ENCODE data around the gene CNIH3. TPM values are rescaled to one million over a fixed set of nuclear protein-coding genes. Genes with fewer than 3 reads are reported as not detected.

The CNIH3 gene
- total and polyA plus RNA-seq, 10 of the 15 experiments (the other 5 are each of a cell fraction or from before 2014, with no cell fraction given), result 0.77 to 5.8 (median 1.8) TPM

DNA sequence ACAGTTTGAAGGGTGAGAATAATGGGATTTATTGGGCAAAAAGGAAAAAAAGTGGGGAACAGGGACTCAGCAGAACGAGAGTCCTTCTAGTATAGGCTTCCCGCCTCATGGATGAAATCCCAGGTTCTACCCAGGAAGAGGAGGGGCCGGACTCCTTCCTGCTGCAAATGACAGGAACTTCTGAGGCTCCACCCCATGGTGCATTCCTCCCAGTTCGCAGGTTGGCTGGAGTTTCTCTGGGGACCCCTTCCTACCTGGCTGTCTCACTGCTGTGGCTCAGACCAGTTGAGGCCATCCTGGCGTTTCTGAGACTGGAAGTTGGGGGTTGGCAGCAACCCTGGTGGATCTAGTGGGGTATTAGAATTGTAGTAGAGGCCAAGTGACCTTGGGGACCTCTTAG is 27.5 kb downstream of the CNIH3 start:
- intact Hi-C loops (cut with micrococcal nuclease; ENCODE audit: unreplicated experiment), result loop anchor here (1.0 to 2.0 kb wide), 4 partner anchors 51 to 279 kb away; no protein-coding TSS in a partner anchor
- no peak overlapping the region for H3K4me2 ChIP-seq (ENCODE audit: control insufficient read depth, insufficient read depth)
- CTCF ChIA-PET, result interaction anchor here (0.6 to 12.7 kb wide), 23 partner anchors 9 to 812 kb away, joined by 3 to 207 read pairs (median 7); no protein-coding TSS in a partner anchor

More for the DNA sequence above, 27.5 kb downstream of the CNIH3 start:
- BruUV-seq (replicated peaks), result no TSS peak
- WGBS (ENCODE audit: insufficient coverage, insufficient replicate concordance, low lambda C conversion rate, missing lambda C conversion rate), result 34% methylated on average over 5 of the region's 5 CpGs
- ChIA-PET POLR2A (no interaction called here), RAD21 (ENCODE audit: unreplicated experiment) (interaction anchor here (0.9 to 6.5 kb wide), 8 partner anchors 31 to 280 kb away, joined by 3 to 90 read pairs (median 4); no protein-coding TSS in a partner anchor), SMC1A (ENCODE audit: uncharacterized antibody, unreplicated experiment) (interaction anchor here (0.7 to 13.2 kb wide), 17 partner anchors 8 to 760 kb away, joined by 3 to 147 read pairs (median 5); no protein-coding TSS in a partner anchor)
- H3K36me3 ChIP-seq (ENCODE audit: control insufficient read depth in 2 of 2, insufficient read depth in 2 of 2, low read length in 1 of 2), result no peaks in the 10 kb centered on the region
- ATAC-seq (no peak), DNase-seq (ENCODE audit: low read depth, low spot score) (no peak), FAIRE-seq (no peak)
- no peaks in the 10 kb centered on the region for H3K9me3 ChIP-seq (replicated peaks; ENCODE audit: control insufficient read depth, insufficient read depth, low read length)
- H3K9ac ChIP-seq (ENCODE audit: control insufficient read depth, insufficient read depth, low read length), result no peak overlapping the region
- no peak overlapping the region for H3K27ac ChIP-seq (ENCODE audit: control insufficient read depth, insufficient read depth)
- H3K4me1 ChIP-seq (ENCODE audit: control insufficient read depth, insufficient read depth, low read length), result no peaks in the 10 kb centered on the region
- no peaks in the 10 kb centered on the region for H4K20me1 ChIP-seq (ENCODE audit: control insufficient read depth, insufficient read depth)
- in situ Hi-C loops (cut with MboI), result loop anchor here (5.0 kb wide), 2 partner anchors 131 to 209 kb away; no protein-coding TSS in a partner anchor
- no peak overlapping the region for H3K4me3 ChIP-seq
- no peak overlapping the region for H2AFZ ChIP-seq (ENCODE audit: control insufficient read depth, low read depth, low read length)
- no peaks in the 10 kb centered on the region; a peak in 1 of 4 replicates for H3K27me3 ChIP-seq (replicated peaks in 1 of 2; ENCODE audit: control insufficient read depth in 2 of 2, insufficient read depth in 2 of 2, low read length in 1 of 2)
- no peaks in the 10 kb centered on the region for H3K79me2 ChIP-seq (ENCODE audit: control insufficient read depth, insufficient read depth, low read length)
- no peak for TF ChIP-seq SPI1 (IDR thresholded peaks at IDR 0.05; ENCODE audit: borderline replicate concordance, insufficient read depth, low read depth, low read length)
- no peak for TF ChIP-seq PAX5 (IDR thresholded peaks at IDR 0.05; ENCODE audit: borderline replicate concordance, low read depth, low read length)
- TF ChIP-seq, protein P1, sequence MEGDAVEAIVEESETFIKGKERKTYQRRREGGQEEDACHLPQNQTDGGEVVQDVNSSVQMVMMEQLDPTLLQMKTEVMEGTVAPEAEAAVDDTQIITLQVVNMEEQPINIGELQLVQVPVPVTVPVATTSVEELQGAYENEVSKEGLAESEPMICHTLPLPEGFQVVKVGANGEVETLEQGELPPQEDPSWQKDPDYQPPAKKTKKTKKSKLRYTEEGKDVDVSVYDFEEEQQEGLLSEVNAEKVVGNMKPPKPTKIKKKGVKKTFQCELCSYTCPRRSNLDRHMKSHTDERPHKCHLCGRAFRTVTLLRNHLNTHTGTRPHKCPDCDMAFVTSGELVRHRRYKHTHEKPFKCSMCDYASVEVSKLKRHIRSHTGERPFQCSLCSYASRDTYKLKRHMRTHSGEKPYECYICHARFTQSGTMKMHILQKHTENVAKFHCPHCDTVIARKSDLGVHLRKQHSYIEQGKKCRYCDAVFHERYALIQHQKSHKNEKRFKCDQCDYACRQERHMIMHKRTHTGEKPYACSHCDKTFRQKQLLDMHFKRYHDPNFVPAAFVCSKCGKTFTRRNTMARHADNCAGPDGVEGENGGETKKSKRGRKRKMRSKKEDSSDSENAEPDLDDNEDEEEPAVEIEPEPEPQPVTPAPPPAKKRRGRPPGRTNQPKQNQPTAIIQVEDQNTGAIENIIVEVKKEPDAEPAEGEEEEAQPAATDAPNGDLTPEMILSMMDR (IDR thresholded peaks at IDR 0.05 in 2 of 3, conservative IDR thresholded peaks at IDR 0.05 in 1 of 3; ENCODE audit: control insufficient read depth in 2 of 3, extremely low read depth in 1 of 3, insufficient read depth in 1 of 3, low read depth in 3 of 3, low read length in 3 of 3), result no peak
- TF ChIP-seq ZSCAN29 (IDR thresholded peaks at IDR 0.05), result no peak
- no peak for TF ChIP-seq TCF3 (IDR thresholded peaks at IDR 0.05; ENCODE audit: borderline replicate concordance, insufficient read depth, low read depth, low read length)
- TF ChIP-seq STAT1 (conservative IDR thresholded peaks at IDR 0.05), result no peak

All from GM12878 (cell line).